SU-DHL-6 (cell line): ENCODE data around the gene ZNF248.

Experiments
- H2AFZ ChIP-seq: fragments of 200-600 bp; sonication (generic); 2 replicates; pipeline ENCODE4 v1.6.1; 2014; ENCODE audit warnings: low read depth, mild to moderate bottlenecking, moderate library complexity, mixed read lengths, antibody characterized with exemption, low read length; ENCODE audit not compliant: severe bottlenecking
- H3F3A ChIP-seq: fragments of 200-600 bp; shearing (Covaris generic); 2 replicates; pipeline ENCODE4 v1.6.0; 2016; ENCODE audit warnings: antibody characterized with exemption, mild to moderate bottlenecking; ENCODE audit not compliant: insufficient read depth
- H3K27ac ChIP-seq: fragments of 200-600 bp; sonication (generic); 2 replicates; pipeline ENCODE4 v1.5.1; 2016; ENCODE audit warnings: low read depth, mild to moderate bottlenecking, low read length, moderate library complexity, mixed read lengths
- H3K27me3 ChIP-seq: fragments of 200-600 bp; sonication (generic), shearing (Covaris generic); 2 replicates; pipeline ENCODE4 v1.6.0; 2014; ENCODE audit warnings: mild to moderate bottlenecking, low read length
- H3K36me3 ChIP-seq: fragments of 200-600 bp; sonication (generic); 2 replicates; pipeline ENCODE4 v1.6.1; 2014; ENCODE audit warnings: mild to moderate bottlenecking, low read length, mixed read lengths
- H3K4me2 ChIP-seq: fragments of 300-600, 200-600 bp; shearing (Covaris generic), sonication (generic); 2 replicates; pipeline ENCODE4 v1.6.0; 2014; ENCODE audit warnings: low read length, low read depth, mild to moderate bottlenecking; ENCODE audit not compliant: poor library complexity, severe bottlenecking
- H3K4me3 ChIP-seq: fragments of 200-600 bp; sonication (generic); 2 replicates; pipeline ENCODE4 v1.5.1; 2014; ENCODE audit warnings: antibody characterized with exemption, low read length, mild to moderate bottlenecking, mixed read lengths; ENCODE audit not compliant: insufficient read depth, poor library complexity, severe bottlenecking
- H3K79me2 ChIP-seq: fragments of 200-600 bp; sonication (generic); 2 replicates; pipeline ENCODE4 v1.6.1; 2014; ENCODE audit warnings: mild to moderate bottlenecking, low read length, moderate library complexity; ENCODE audit not compliant: insufficient read depth
- H3K9ac ChIP-seq: fragments of 200-600 bp; sonication (generic); 2 replicates; pipeline ENCODE4 v1.7.0; 2014; ENCODE audit warnings: mild to moderate bottlenecking, low read length
- H3K9me2 ChIP-seq: fragments of 200-600 bp; sonication (generic); replicated peaks from 2 replicates; pipeline ENCODE4 v1.6.1; 2014; ENCODE audit warnings: low read length; ENCODE audit not compliant: insufficient read depth
- H3K9me3 ChIP-seq: fragments of 200-600 bp; sonication (generic); 2 replicates; pipeline ENCODE4 v1.6.1; 2014; ENCODE audit warnings: low read length, mixed read lengths; ENCODE audit not compliant: insufficient read depth
- H4K20me1 ChIP-seq: fragments of 200-600 bp; sonication (generic); 2 replicates; pipeline ENCODE4 v1.6.1; 2014; ENCODE audit warnings: low read depth, mild to moderate bottlenecking, antibody characterized with exemption, low read length, moderate library complexity, mixed read lengths
- CTCF ChIP-seq: fragments of 200-600 bp; sonication (generic); IDR thresholded peaks from one replicate; pipeline ENCODE4 v1.5.1; 2017; ENCODE audit warnings: antibody characterized with exemption, mild to moderate bottlenecking, low read length, moderate library complexity; ENCODE audit not compliant: insufficient read depth, poor library complexity, severe bottlenecking
- EZH2phosphoT487 ChIP-seq: fragments of 200-600 bp; sonication (generic), shearing (Covaris generic); conservative IDR thresholded peaks from 2 replicates; pipeline ENCODE4 v1.6.1; 2018; ENCODE audit warnings: mild to moderate bottlenecking, antibody characterized with exemption, low read length, moderate library complexity, mixed read lengths

The ZNF248 gene

DNA sequence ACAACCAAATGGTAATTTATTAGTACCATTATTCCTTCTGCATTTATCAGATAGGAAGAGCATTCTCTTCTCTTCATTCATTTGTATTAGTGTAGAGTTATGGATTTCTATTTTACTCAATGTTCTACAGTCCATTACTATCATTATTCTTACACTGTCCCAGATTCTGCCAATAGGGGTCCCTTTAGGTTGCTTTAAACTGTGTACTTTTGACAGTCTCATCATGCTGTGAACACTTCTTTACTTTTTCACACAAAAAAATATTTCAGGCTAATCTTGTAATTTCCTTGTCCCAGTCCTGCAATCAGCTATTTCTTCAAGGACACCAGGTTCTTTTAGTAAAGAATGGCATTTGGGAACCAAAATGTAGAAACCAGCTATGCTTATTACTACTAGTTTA, 99.3 kb downstream of the ZNF248 start:
- Histone ChIP-seq H3K79me2 (no peaks in the 10 kb centered on the region), H3K4me2 (no peak overlapping the region), H3K9me3 (no peaks in the 10 kb centered on the region), H3F3A (no peaks in the 10 kb centered on the region), H3K9ac (no peak overlapping the region), H3K36me3 (no peaks in the 10 kb centered on the region), H3K4me3 (no peak overlapping the region), H3K27me3 (no peaks in the 10 kb centered on the region), H4K20me1 (no peaks in the 10 kb centered on the region), H3K27ac (no peak overlapping the region), H2AFZ (no peak overlapping the region), H3K9me2 (no peaks in the 10 kb centered on the region)
- TF ChIP-seq EZH2phosphoT487 (no peak), CTCF (no peak)

- no peak for TF ChIP-seq EZH2phosphoT487
- peak; percentile 58 for TF ChIP-seq CTCF
- no peak overlapping the region for H3K27ac ChIP-seq
Observed at GRCh38 chr10:37754538-37755323, 102.7 kb downstream of the ZNF248 start.

DNA sequence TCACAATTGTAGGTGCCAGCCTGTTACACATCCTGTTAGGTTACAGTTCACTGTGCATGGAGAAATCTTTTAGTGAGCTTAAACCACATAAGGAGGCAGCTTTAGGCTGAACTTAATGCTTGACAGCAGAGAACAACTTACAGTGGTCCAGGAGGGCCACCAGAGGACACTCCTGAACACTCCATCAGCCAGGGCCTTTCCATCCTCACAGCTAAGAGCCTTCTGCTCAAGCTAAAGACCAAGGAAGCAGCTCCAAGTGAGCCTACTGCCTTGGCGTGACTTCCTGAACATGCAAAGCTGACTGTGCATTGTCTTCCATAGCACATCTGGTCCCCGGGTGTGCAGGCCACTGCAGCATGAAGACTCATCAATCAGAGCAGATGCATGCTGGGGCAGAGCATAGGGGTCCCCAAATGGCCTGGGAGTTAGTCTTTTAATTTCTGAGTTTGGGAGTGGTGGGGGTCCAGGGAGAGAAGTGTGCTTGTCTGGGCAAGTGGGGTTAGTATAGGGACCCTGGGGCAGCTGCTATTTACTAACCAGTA, 105.0 kb downstream of the ZNF248 start:
- no peaks in the 10 kb centered on the region for H3K36me3 ChIP-seq
- TF ChIP-seq EZH2phosphoT487: no peak
- H3K27ac ChIP-seq: no peak overlapping the region

More at GRCh38 chr10:37754538-37755323, 102.7 kb downstream of the ZNF248 start:
- Histone ChIP-seq H2AFZ (no peak overlapping the region), H4K20me1 (no peaks in the 10 kb centered on the region), H3F3A (no peaks in the 10 kb centered on the region), H3K9me3 (no peaks in the 10 kb centered on the region), H3K4me2 (no peak overlapping the region), H3K9ac (no peak overlapping the region), H3K79me2 (no peaks in the 10 kb centered on the region), H3K9me2 (no peaks in the 10 kb centered on the region), H3K4me3 (no peak overlapping the region), H3K27me3 (no peaks in the 10 kb centered on the region), H3K36me3 (no peaks in the 10 kb centered on the region)

DNA sequence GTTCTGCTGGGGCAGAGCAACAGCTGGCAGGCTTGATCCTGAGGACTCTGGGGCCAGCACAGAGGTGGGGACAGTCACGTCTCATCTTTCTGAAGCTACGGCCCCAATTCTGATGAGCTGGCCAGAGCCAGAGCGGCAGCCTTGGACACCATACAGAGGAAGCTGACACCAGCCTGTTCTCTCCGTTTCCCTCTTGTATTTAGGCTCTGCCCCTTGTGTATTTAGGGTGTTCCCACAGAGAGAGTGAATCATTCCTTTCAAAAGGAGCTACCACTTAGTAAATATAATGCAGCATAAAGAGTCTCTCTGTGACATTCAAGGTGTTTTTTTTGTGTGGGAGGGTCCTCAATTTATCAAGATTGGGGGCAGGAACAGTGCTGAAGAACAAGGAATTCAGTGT, 109.2 kb downstream of the ZNF248 start:
- H3K79me2 ChIP-seq: no peaks in the 10 kb centered on the region
- no peak overlapping the region for H2AFZ ChIP-seq
- H3K27me3 ChIP-seq: no peaks in the 10 kb centered on the region
- no peak overlapping the region for H3K9ac ChIP-seq
- H4K20me1 ChIP-seq: no peaks in the 10 kb centered on the region
- H3K9me2 ChIP-seq: no peaks in the 10 kb centered on the region
- TF ChIP-seq EZH2phosphoT487: no peak
- TF ChIP-seq CTCF: no peak
- H3K27ac ChIP-seq: no peak overlapping the region
- no peak overlapping the region for H3K4me2 ChIP-seq
- no peaks in the 10 kb centered on the region for H3K36me3 ChIP-seq
- H3F3A ChIP-seq: no peaks in the 10 kb centered on the region
- no peaks in the 10 kb centered on the region for H3K9me3 ChIP-seq
- no peak overlapping the region for H3K4me3 ChIP-seq

More for the DNA sequence above, 105.0 kb downstream of the ZNF248 start:
- no peak overlapping the region for H2AFZ ChIP-seq
- H3K27me3 ChIP-seq: no peaks in the 10 kb centered on the region
- H3K9ac ChIP-seq: no peak overlapping the region
- H3K4me3 ChIP-seq: no peak overlapping the region
- no peak overlapping the region for H3K4me2 ChIP-seq
- no peaks in the 10 kb centered on the region for H4K20me1 ChIP-seq
- H3K9me3 ChIP-seq: no peaks in the 10 kb centered on the region
- H3K9me2 ChIP-seq: no peaks in the 10 kb centered on the region
- H3F3A ChIP-seq: no peaks in the 10 kb centered on the region
- H3K79me2 ChIP-seq: no peaks in the 10 kb centered on the region
